ENCODE results near the gene TBR1. TPM values are rescaled to one million over a fixed set of nuclear protein-coding genes. Genes with fewer than 3 reads are reported as not detected.

TBR1 gene
- total RNA-seq, 1 donor from 2014 or later = not detected

DNA sequence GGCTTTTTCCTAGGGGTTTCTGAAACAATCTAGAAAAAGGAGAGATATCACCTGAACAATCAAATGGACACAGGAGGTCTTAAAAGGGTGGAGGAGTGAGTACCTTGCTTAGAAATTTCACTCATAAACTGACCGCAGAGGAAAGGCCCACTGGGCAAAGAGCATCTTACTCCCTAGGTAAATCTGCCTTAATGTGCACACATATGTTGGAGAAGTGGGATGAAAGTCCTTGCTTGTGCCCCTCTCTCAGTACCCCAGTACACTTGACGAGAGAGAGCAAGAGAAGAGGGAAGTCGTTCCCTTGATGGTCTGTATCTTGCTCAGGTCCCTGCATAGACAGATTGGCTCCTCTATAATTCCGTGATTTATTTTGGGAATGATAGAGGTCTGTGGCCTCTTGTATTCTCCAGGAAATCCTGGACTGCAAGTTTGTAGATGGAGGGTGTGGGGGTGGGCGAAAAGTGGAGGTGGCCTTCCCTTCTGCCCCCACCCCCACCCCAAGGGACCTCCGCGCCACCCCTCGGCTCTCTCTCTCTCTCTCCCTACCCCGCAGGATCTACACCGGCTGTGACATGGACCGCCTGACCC is 6.8 kb downstream of the TBR1 start:
- H3K27ac Mint-ChIP-seq (ENCODE audit: unreplicated experiment) = no peak overlapping the region
- no peak for TF ChIP-seq CTCF (IDR thresholded peaks at IDR 0.05)
- H3K36me3 Mint-ChIP-seq (ENCODE audit: low read depth) = peaks cover 17% of the 10 kb centered on the region
- DNase-seq (ENCODE audit: low spot score) = no peak
- peaks cover 8% of the 10 kb centered on the region for H3K9me3 Mint-ChIP-seq (ENCODE audit: low read depth)
- peak overlapping the region; percentile 49 for H3K4me3 Mint-ChIP-seq (ENCODE audit: unreplicated experiment)
- peaks cover 36% of the 10 kb centered on the region for H3K4me1 Mint-ChIP-seq (ENCODE audit: low read depth)
- H3K27me3 Mint-ChIP-seq (ENCODE audit: low read depth) = peaks cover 83% of the 10 kb centered on the region

GRCh38 chr2:161423421-161424393 is 7.6 kb downstream of the TBR1 start:
- peaks cover 80% of the 10 kb centered on the region for H3K27me3 Mint-ChIP-seq (ENCODE audit: low read depth)
- H3K36me3 Mint-ChIP-seq (ENCODE audit: low read depth) = peaks cover 17% of the 10 kb centered on the region
- H3K9me3 Mint-ChIP-seq (ENCODE audit: low read depth) = peaks cover 8% of the 10 kb centered on the region
- no peak overlapping the region for H3K27ac Mint-ChIP-seq (ENCODE audit: unreplicated experiment)
- H3K4me1 Mint-ChIP-seq (ENCODE audit: low read depth) = peaks cover 28% of the 10 kb centered on the region
- no peak for TF ChIP-seq CTCF (IDR thresholded peaks at IDR 0.05)
- H3K4me3 Mint-ChIP-seq (ENCODE audit: unreplicated experiment) = peak overlapping the region; percentile 57
- no peak for DNase-seq (ENCODE audit: low spot score)

DNA sequence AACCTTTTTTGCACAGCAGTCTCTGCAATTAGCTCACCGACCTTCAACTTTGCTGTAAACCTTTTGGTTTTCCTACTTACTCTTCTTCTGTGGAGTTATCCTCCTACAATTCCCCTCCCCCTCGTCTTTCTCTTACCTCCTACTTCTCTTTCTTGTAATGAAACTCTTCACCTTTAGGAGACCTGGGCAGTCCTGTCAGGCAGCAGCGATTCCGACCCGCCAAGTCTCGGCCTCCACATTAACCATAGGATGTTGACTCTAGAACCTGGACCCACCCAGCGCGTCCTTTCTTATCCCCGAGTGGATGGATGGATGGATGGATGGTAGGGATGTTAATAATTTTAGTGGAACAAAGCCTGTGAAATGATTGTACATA is 8.3 kb downstream of the TBR1 start:
- peaks cover 22% of the 10 kb centered on the region for H3K4me1 Mint-ChIP-seq (ENCODE audit: low read depth)
- no peak overlapping the region for H3K27ac Mint-ChIP-seq (ENCODE audit: unreplicated experiment)
- H3K4me3 Mint-ChIP-seq (ENCODE audit: unreplicated experiment) = peak overlapping the region; percentile 57
- peaks cover 17% of the 10 kb centered on the region for H3K36me3 Mint-ChIP-seq (ENCODE audit: low read depth)
- H3K27me3 Mint-ChIP-seq (ENCODE audit: low read depth) = peaks cover 80% of the 10 kb centered on the region
- H3K9me3 Mint-ChIP-seq (ENCODE audit: low read depth) = peaks cover 8% of the 10 kb centered on the region
- DNase-seq (ENCODE audit: low spot score) = no peak
- TF ChIP-seq CTCF (IDR thresholded peaks at IDR 0.05) = no peak

- no peak overlapping the region for H3K4me3 Mint-ChIP-seq (ENCODE audit: unreplicated experiment)
- H3K36me3 Mint-ChIP-seq (ENCODE audit: low read depth) = peaks cover 17% of the 10 kb centered on the region
- no peak for DNase-seq (ENCODE audit: low spot score)
- H3K9me3 Mint-ChIP-seq (ENCODE audit: low read depth) = peaks cover 8% of the 10 kb centered on the region
- H3K27ac Mint-ChIP-seq (ENCODE audit: unreplicated experiment) = no peak overlapping the region
- peaks cover 21% of the 10 kb centered on the region for H3K4me1 Mint-ChIP-seq (ENCODE audit: low read depth)
- TF ChIP-seq CTCF (IDR thresholded peaks at IDR 0.05) = no peak
- H3K27me3 Mint-ChIP-seq (ENCODE audit: low read depth) = peaks cover 80% of the 10 kb centered on the region
Observed at GRCh38 chr2:161424891-161425727, 9.0 kb downstream of the TBR1 start.
